Kidney glomerular epithelial cell (primary cell): ENCODE measurements around the gene ANGPTL3.
"Not testable (repeated sequence)": the region's sequence is repeated elsewhere in the genome, so short reads cannot be mapped to it uniquely, and the experiment has no call there.

Source experiments
- DNase-seq: peaks from one replicate; lab custom pipeline; 2025; lab: John Stamatoyannopoulos, UW

ANGPTL3 gene

DNA sequence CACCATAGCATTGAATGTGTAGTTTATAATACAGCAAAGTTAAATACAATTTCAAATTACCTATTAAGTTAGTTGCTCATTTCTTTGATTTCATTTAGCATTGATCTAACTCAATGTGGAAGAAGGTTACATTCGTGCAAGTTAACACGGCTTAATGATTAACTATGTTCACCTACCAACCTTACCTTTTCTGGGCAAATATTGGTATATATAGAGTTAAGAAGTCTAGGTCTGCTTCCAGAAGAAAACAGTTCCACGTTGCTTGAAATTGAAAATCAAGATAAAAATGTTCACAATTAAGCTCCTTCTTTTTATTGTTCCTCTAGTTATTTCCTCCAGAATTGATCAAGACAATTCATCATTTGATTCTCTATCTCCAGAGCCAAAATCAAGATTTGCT, at the start of gene ANGPTL3:
Gene ANGPTL3, plus strand, starts transcription at position 240 of the 400 bp plus-strand sequence. Its CDS starts 47 bp downstream, at position 287.
- no peak for DNase-seq

DNA sequence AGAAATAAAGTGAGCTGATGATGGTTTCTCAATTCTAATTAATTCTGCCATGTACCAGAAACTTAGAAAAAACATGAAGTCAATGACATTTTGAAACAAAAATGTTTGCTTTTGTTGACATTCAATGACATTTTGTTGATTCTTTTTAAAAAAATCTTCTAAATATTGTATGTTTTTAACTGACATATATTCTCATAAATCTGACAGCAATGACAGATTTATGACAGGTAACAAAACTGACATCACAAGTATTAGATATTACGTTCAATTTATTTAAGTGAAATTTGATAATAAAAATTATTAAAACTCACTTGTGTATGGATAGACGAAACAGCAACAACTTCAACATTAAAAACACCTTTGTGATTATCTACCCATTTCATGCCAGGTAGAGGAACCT, 36.0 kb upstream of the ANGPTL3 start:
- DNase-seq, result no peak

DNA sequence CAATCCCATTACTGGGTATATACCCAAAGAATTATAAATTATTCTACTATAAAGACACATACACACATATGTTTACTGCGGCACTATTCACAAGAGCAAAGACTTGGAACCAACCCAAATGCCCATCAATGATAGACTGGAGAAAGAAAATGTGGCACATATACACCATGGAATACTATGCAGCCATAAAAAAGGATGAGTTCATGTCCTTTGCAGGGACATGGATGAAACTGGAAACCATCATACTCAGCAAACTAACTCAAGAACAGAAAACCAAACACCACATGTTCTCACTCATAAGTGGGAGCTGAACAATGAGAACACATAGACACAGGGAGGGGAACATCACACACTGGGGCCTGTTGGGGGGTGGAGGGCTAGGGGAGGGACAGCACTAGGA, 30.1 kb upstream of the ANGPTL3 start:
- not testable (repeated sequence) for DNase-seq

- not testable (repeated sequence) for DNase-seq
Measured at GRCh38 chr1:62567926-62568325, 29.4 kb upstream of the ANGPTL3 start.

DNA sequence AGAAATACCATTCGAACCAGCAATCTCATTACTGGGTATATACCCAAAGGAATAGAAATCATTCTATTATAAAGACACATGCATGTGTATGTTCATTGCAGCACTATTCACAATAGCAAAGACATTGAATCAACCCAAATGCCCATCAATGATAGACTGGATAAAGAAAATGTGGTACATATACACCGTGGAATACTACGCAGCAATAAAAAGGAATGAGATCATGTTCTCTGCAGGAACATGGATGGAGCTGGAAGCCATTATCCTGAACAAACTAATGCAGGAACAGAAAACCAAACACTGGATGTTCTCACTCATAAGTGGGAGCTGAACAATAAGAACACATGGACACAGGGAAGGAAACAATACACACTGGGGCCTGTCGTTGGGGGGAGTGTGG, 25.8 kb upstream of the ANGPTL3 start:
- not testable (repeated sequence) for DNase-seq

DNA sequence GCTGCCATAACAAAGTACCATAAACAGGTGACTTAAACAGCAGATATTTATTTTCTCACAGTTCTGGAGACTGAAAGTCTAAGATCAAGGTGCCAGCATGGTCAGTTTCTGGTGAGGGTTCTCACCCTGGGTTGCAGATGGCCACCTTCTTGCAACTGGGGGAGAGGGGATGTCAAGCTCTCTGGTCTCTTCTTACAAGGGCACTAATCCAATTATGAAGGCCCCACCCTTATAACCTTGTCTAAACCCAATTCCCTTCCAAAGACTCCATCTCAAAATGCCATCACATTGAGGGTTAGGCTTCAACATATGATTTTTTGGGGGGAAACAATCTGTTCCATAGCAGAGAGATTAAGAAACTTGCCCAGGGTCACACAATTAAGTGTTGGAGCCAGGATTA, 24.8 kb upstream of the ANGPTL3 start:
- DNase-seq, result no peak

- DNase-seq, result no peak
Measured at GRCh38 chr1:62573675-62574074, 23.6 kb upstream of the ANGPTL3 start.

DNA sequence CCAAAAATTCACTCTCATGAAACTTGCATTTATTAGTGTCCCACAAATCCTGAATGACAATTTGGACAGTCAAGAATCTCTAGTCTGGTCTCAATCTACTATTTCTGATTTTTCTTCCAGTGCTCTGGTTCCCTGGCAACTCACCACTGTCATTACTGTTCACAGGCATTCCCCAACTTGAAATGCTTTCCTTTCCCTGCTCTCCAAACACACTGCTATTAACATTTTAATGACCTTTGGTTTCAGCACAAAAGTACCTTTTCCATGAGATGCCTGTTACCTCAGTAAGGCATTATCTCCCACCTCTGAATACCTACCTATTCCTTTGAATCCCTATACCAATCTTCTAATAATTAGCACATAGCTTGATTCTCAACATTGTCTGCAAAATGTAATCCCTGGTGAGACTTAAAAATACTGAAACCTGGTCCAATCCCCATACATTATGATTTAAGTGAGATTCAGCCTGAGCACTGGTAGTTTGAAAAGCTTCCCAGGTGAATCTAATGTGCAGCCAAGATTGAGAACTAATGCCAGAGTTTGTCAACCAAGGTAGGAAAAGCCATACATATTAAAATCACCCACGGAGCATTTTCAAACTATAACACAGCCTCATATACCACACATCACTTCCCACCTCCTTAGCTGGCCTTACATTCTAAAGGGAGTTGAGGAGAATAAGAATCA, 11.7 kb upstream of the ANGPTL3 start:
- DNase-seq, result no peak

GRCh38 chr1:62588000-62588399, 9.3 kb upstream of the ANGPTL3 start:
- no peak for DNase-seq

- DNase-seq, result no peak
Measured at GRCh38 chr1:62589321-62589720, 8.0 kb upstream of the ANGPTL3 start.

DNA sequence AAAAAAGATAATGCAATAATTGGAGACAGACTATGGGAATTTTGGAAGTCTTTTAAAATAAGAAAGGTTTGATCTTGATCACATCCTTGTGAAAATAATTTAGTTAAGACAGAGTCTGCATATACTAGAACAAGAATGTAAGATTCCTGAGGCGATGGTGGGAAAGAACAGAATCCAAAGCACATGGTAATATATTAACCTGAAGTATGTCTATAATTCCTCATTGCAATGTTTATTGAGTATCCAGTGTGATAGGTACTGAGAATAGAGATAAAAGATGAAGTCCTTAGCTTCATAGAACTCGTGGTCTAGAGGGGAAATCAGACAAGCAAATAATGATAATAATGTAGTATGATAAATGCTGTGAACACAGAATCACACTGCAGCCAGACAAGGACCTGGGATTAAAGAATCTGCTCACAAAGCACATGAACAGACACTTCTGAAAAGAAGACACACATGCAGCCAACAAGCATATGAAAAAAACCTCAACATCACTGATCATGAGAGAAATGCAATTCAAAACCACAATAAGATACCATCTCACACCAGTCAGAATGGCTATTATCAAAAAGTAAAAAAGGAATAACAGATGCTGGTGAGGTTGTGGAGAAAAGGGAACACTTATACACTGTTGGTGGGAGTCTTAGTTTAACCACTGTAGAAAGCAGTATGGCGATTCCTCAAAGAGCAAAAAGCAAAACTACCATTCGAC, 6.9 kb upstream of the ANGPTL3 start:
- no peak for DNase-seq

- no peak for DNase-seq
Measured at GRCh38 chr1:62590970-62591368, 6.4 kb upstream of the ANGPTL3 start.

GRCh38 chr1:62593825-62594394, 3.4 kb upstream of the ANGPTL3 start:
- DNase-seq, result no peak

- DNase-seq, result no peak
Measured at GRCh38 chr1:62595647-62596046, 1.7 kb upstream of the ANGPTL3 start.

- no peak for DNase-seq
Measured at GRCh38 chr1:62599044-62599443, 1.7 kb downstream of the ANGPTL3 start.

- no peak for DNase-seq
Measured at GRCh38 chr1:62601457-62601856, 4.1 kb downstream of the ANGPTL3 start.

- no peak for DNase-seq
Measured at GRCh38 chr1:62608905-62609304, 11.6 kb downstream of the ANGPTL3 start.

- not testable (repeated sequence) for DNase-seq
Measured at GRCh38 chr1:62610588-62610987, 13.3 kb downstream of the ANGPTL3 start.

- no peak for DNase-seq
Measured at GRCh38 chr1:62612770-62613169, 15.4 kb downstream of the ANGPTL3 start.

- DNase-seq, result no peak
Measured at GRCh38 chr1:62613325-62613727, 16.0 kb downstream of the ANGPTL3 start.

DNA sequence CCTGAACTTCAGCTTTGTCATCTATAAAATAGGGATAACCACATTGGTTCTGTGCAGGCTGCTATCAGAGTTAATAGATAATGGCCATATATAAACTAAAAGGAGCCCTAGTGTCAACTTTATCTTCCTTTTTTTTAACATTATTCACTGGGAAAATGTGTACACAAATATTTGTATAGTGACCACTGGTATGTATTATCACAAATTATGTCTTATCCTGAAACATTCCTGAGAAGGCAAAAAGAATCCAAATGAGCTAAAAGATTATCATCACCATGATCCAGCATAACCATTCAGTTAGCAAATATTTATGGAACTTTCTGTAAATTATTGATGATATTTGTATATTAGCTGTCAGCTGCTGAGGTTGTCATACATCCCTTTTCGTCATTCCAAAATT, 16.6 kb downstream of the ANGPTL3 start:
- no peak for DNase-seq

DNA sequence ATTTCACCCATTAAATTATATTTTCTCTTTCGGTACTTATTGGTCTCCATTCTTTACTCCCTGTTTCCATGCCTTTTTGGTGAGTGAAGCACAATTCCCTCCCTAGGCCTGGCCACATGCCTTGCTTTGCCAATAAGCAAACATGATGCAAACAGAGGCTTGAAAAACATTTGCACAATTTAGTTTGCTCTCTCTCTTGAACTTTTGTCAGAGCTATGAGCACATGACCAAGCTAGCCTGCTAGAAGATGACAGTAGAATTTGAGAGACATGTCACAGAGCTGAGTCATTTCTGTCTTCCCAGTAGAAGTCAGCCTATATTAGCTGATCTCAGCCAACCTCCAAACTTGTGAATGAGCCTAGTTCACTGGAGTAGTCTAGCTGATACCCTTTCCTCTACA, 24.6 kb downstream of the ANGPTL3 start:
- peak; percentile 43 for DNase-seq

GRCh38 chr1:62625415-62625814, 28.1 kb downstream of the ANGPTL3 start:
- no peak for DNase-seq
